HG02884 (cell line): Measurements from ENCODE around the gene ZDHHC3.
"Not testable (repeated sequence)": the region's sequence is repeated elsewhere in the genome, so short reads cannot be mapped to it uniquely, and the experiment has no call there.

Experiments used
- ATAC-seq: cut with Tn5 transposase; IDR thresholded peaks from one replicate; pipeline ENCODE4 v1.9.1; 2021; ENCODE audit warnings: mild to moderate bottlenecking, moderate library complexity; ENCODE audit not compliant: unreplicated experiment

Gene ZDHHC3

DNA sequence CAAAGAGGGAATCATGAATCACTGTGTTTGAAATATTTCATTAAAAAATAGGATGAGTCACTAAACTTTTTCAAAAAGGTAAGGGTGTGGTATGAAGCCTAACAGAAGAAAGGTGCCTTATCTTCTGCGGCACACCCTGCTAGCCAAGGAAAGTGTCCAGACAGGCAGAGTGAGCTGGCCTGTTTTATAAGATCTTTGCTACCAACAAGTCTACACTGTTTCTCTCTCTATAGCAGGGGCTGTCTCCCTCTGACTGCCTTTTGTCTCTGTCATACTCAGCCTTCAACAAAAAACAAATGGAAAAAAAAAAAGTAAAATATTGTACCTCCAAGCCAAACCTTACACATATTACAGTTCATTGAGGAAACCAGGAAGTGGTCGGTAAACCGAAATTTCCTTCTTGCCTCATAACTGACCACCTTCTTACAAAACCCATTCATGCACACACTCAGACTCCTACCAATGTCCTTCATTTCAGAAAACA is 9.1 kb downstream of the ZDHHC3 start:
- no peak for ATAC-seq

DNA sequence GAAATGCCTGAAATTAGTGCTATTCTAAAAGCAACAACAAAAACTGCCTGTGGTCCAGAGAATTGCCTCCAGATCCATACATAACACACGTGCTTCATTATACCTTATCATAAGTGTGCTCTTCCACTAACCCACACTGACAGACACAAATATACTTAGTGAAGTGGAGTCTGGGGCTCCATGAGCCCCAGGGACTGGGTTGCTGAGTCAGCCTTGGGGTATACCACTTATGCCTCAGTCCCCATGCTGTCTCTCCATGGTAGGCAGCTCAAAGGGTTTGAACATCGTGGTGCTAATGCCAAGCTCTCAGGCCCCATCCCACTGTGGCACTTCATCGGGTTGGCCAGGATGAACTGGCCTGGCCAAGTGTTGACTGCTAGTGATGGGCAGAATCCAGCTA is 10.8 kb downstream of the ZDHHC3 start:
- ATAC-seq, result no peak

DNA sequence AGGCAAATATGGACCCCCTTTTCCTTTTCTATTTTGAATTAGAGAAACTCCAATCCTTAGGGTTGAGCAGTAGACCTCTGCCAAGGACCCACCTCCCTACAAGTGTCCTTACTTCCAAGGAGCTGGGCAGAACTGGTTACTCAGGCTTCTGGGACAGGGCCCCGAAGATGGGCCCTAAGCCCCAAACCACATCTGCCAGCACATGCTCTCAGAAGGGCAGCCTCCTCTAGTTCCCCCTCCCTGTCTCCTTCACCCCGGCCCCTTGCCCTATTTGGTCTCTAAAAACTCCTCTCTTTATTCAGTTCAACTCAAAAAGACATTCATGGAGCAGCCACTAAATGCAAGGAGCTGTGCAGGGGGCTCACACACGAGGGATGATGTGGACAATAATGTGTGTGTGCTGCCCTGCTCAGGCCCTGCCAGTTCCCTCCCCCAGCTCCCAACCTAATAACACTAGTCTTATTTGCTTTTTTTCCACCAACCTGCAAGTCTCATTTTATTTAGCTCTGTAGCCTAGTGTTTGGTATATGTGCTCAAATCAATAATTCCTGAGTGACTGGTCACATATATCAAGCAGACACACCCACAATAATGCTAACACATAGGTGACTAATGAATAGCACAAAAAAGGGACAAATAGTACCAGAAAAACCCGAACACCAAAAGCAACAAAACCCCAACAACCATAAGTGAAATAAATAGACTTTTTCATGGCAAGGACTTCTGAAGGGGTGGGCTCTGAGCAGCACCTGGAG is 12.2 kb downstream of the ZDHHC3 start:
- ATAC-seq, result no peak

DNA sequence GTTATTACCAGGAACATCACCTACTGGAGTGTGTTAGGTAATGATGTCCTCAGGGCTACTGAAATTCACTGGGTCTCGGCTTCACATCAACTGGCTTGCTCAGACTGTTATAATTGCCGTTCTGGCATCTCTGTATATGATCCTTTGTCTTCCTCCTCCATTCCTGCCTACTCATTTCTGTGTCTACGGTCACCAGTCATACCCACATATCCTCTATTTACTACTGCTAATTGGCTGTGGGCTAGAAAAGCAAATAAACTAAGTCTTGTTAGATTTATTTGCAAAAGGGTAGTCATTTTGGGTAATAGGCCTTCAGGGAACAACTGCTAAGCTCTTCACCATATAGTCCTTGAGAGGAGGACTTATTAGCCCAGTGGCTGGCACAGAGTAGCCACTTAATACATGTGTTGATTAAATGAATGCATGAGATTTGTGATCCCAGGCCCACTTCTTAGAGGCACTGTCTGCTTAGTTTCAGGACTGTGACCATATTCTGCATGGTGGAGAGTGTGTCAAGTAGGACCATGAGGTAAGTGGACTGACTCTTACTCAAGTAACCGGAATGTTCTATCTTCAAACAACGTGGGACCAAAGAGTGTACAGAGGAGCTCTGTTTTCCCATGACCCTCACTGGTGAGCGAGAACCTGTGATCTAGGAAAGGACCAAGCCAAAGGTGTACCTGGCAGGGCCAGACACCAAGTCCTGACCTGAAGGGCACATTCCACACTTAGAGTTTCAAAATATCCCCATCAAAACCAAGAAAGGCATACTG is 13.2 kb downstream of the ZDHHC3 start:
- no peak for ATAC-seq

DNA sequence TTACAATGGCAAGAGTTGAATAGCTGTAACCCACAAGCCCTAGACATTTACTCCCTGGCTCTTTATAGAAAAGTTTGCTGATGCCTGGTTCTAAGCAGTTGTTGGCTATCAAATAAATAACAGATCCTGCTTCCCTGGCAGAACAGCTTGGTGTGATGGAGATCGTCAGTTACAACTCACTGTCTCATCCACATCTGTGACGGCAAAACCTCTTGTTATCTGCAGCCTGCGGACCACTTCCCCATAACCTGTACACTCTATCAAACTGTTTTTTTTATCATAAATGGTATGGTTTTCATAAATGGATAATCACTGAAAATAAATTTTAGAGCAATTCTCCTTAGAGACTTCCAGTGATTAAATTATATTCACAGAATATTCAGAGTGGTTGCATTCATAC is 14.1 kb downstream of the ZDHHC3 start:
- no peak for ATAC-seq

DNA sequence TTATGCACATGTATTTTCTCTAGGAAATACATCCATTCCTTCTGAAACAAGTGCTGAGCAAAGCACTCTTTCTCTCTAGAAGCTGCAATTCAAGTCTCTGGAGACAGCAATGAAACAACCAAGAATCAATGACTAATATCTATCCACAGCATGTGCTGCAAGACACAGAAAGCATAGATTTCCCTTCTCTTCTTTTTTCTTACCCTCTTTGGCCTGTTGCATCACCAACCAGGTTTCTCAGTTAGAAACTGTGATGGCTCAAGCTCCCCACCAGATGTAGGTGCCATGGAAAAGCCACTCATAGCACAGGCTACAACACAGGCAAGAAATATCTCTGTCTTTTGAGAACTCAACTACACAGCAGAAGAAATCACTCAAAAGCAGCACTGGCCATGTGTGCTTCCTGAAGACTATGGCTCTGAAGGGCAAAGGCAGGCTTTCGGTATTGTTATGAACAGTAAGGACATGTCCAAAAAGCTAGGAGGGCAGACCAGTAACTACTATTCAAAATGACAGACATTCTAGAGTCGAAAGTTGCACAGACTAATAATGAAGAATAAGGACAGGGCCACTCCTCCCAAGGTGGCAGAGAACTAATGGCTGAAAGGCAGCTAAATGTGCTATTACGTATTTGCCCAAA is 15.5 kb downstream of the ZDHHC3 start:
- ATAC-seq, result no peak

DNA sequence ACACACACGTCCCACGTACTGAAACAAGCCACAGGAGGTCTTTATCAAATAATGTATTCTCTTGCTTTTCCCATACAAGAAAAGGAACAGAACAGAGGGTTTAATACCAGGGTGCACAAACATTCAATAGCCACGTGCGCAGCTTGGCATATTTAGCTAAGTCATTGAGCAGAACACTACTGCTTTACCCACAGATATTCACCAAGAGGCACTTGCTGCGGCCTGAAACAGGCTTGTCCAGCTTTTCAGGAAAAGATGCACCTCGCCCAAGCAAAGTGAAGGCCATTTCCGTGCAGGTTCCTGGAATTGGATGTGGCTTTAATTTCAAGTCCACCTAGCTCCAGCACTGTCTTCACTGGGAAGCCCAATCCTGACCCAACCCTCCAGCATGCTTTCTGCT is 17.6 kb downstream of the ZDHHC3 start:
- no peak for ATAC-seq

DNA sequence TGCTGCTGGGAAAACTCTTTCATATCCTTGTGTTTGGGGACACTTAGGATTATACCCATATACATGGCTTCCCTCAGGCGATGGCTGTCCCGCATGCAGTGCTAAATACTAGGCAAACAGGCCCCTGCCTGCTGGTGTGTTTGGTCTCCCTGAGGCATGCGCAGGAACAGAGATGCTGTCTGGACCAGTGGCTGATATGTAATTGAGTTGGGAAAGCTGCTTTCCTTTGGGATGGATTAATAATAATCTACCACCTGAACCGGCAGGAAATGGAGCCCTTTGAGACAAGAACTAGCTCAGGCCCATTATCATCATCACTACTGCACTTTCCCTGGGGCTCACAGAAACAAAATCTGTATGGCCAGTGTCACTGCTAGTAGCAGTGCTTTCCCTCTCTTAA is 18.0 kb downstream of the ZDHHC3 start:
- ATAC-seq, result no peak

DNA sequence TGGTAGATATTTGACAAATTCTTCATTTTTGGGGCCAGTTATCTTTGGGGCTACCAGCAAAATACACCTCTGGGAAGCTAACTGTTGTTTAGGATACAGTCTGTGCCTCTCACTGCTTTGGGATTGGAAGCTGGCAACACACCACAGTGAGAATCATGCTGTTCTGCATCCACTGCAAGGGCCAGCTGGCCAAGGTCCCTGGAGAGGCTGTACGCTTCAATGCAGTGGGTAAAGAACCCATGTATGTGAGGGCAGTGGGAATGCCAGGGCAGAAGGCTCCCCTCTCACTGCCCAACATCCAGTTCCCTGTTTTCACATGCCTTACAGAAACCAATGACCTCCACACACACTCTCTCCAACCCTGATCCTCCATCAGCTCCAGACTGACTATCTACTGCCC is 20.1 kb downstream of the ZDHHC3 start:
- no peak for ATAC-seq

DNA sequence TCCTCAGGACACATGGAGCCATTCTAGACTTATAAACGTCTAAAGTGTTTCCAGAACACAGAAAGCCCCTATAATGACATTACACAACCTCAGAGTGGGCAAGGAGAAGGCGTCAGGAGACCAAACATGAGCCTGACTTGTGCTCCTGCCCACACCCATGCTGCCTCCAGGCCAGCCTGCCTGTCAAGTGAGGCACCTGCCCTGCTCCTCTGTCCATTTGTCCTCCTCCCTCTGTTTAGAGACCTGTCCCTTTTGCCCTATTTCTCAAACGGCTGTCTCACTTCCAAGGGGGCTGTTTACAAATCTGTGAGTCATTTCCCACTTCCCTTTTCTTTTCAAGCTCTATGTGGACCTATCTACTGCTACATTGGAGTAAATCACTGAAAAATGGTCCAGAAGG is 21.0 kb downstream of the ZDHHC3 start:
- peak; percentile 65 for ATAC-seq

DNA sequence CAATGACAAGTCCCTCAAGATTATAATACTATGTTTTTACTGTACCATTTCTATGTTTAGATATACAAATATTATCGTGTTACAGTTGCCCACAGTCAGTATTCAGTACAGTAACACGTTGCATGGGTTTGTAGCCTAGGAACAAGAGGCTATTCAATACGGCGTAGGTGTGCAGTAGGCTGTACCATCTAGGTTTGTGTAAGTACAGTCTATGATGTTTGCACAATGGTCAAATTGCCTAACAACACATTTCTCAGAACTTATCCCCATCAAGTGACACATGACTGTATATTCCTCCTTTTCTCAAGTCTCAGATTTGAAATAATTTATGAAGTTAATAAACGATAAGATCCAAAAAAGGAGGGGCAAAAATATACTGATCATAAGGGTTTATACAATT is 21.7 kb downstream of the ZDHHC3 start:
- ATAC-seq, result no peak

DNA sequence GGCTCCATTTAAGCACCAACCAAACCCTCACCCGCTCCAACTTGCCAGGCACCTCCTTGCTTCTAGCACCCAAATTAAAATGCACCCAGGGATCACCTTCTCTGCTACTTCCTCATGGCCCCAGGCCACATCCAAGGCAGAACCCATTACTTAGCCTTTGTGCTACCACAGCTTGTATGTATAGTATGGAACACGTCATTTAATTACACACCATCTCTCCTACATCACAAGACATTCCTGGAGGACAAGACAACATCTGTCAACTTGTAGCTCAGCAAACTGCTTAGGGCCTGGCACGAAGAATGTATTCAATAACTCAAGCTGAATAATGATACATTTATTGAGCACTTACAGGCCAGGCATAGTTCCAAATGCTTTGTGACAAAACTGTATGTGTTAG is 23.3 kb downstream of the ZDHHC3 start:
- no peak for ATAC-seq

DNA sequence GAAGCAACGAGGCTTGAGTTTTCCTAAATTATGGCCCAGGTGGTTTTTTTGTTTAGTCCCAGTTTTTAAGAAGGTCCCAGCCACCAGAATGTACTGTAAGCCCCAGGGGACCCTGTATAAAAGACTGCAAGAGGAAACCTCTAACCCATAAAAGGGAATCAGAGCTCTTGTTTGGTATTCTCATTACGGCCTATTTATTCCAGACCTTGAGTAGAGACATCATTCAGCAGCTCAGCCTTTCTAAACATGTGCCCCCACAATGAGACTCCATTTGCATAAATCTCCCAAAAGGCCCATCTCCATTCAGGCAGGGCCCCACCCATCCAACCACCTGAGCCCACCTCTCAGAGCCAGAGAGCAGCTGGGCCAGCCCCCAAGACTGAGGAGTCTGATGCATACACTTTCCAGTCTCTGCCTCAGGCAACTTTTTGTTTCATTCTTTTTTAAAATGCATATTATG is 25.7 kb downstream of the ZDHHC3 start:
- no peak for ATAC-seq

DNA sequence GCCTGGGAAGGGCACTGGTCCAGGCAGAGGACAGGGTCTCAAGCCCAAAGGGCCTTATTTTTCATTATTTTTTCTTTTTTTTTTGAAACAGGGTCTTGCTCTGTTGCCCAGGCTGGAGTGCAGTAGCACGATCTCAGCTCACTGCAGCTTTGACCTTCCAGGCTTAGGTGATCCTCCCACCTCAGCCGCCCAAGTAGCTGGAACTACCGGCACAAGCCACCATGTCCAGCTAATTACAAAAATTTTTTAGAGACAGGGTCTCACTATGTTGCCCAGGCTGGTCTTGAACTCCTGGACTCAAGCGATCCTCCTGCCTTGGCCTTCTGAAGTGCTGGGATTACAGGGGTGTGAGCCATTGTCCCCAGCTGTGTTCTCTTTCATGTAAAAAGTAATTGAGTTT is 26.2 kb downstream of the ZDHHC3 start:
- not testable (repeated sequence) for ATAC-seq

DNA sequence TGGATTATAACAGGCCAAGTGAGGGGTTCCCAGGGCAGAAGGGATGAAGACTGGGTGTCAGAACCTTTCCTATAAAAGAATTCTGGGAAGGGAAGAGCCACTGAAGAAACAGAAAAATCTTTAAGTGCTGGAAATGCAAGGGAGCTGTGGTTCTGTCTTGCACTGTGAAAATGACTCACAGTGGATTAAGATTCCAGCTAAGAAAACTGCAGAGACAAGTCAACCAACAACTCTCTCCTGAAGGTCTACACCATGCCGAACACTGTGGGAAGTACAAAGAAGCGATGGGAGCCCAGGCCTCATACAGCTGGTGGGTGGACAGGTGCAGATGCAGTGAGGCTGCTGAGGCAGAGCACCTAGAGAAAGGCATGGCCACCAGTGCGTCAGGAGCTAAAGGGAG is 27.7 kb downstream of the ZDHHC3 start:
- no peak for ATAC-seq

DNA sequence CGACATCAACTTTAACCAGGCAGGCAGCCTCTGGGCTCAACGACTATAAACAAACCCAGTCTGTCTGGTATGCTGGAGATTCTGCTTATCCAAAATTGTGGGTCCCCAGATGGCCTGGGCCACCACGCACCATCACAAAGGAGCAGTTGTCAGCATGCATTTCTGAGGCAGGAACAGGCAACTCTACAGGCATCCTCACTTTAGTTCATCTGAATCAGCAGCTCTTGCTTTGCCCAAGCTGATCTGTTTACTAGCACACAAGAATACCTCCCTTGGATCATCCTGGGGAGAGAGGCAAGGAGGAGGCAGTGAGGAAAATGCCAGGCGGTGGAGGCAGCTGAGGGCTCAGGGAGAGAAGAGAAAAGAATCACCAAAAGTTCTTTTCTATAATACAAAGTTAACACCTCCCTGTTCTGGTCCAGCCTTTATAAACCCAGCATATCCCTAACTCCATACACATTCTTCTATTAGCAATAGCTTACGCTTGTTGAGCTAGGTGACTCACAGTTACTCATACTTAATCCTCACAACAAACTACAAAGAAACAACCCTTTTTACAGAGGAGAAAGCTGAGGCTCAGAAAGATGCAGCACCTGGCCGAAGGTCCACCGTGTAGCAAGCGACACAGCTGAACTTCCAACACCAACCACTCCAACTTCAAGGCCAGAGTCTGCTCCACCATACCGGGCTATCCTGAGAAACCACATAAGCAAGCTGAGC is 33.6 kb downstream of the ZDHHC3 start:
- no peak for ATAC-seq

DNA sequence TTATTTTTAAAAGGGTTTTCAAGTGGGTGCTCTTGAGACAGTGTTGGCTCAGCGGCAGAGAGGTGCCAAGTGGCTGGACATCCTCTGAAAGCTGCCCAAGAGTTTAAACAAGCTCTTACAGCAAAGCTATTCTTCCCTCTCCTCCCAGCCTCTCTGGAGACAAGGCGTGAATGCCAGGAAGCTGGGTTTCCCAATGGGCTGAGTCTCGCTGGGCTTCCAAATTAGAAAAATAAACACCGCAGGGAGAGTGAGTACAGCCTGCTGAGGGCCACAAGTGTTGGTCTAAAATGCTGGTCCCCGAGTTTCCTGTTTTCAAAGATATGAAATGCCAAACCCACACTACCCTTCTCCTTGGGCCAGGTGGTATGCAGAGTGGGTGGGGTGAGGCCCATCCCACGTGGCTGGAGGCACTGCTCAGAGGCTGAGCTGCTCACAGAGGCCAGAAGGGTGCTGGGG is 36.4 kb downstream of the ZDHHC3 start:
- ATAC-seq, result no peak

DNA sequence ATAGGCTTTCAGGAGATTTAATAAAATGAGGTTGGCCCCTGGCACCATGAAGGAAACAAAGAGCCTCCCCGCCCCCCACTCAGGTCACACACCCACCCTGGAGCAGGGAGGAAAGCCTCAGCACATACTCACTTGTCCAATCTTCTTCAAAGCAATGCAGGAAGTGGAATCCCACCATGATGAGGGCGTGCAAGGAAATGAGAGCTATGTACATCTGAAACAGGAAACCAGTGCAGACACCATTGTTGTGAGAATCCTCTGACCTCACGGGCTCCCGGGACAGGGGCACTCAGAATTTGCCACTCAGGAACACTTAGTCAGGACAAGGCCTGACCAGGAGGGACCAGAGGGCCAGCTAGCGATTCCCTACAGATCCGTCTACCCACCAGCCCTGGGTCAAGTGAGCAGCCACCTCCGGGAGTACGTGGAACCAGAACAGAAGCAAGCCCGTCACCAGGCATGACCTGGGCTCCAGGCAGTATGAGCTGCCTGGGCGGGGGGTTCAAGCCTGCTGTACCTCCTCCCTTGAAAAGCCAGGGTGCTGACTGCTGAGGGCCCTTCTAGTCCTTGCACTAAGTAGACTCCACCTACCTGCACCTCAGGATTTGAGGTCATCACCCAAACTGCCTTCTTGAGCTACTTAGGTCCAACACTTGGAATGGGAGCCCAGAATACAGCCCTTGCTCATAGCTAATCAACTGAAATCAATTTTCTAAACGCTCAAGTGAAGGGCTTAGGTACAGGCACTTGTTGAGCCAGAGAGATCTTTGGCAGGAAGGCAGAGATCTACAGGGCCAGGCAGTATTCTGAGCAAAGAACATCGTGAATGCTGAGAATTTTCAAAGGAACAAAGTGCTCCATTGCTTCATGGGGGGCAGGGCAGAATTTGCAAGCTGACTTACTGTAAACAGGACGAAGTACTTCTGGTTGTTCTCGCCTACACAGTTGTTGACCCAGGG is 42.7 kb downstream of the ZDHHC3 start:
- ATAC-seq, result no peak

DNA sequence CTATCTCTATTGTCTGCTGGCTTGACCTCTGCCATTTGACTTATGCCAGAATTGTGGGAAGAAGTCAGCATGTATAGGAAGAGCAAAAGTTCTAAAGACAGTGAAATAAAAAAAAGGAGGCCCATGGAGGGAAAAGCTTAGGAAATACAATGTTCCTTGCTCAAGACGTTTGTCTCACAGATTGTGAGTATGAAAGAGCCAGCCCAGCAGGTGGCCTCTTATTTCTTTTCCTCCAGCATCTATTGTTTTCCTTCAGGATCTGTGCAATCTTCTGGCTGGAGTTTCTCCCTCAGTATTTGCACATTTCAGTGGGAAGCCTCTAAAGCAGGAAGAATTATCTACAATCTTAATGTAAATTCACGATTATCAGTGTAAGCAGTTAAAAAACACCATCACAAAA is 43.7 kb downstream of the ZDHHC3 start:
- no peak for ATAC-seq

DNA sequence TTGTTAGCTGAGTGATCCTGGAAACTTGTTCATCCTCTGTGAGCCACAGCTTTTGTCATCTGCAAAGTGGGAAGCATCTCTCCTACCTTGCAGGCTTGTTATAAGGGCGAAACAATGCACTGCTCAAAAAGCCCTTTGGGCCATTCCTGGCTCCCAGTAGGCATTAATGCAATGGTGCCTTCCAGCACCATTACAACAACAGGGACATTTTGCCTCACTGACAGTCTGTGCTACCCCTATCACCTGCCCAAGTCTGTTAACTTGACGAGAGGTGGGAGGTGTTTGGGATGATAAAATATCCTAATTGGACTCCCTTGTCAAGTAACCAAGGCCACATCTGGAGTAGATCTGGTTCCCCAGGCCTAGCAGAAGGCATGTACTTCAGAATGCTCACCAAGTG is 44.2 kb downstream of the ZDHHC3 start:
- no peak for ATAC-seq
